Mesodermal cell (in vitro differentiated cells): ENCODE results near the gene FBXL3.
A peak's percentile ranks its signal among the peaks of the same experiment; 100 is the strongest.
"Not testable (repeated sequence)": the region's sequence is repeated elsewhere in the genome, so short reads cannot be mapped to it uniquely, and the experiment has no call there.

ENCODE experiments used
- H3K27ac ChIP-seq: 2 replicates; pipeline ENCODE4 v1.7.0; 2013; ENCODE audit warnings: mild to moderate bottlenecking, low read depth, low read length, moderate library complexity; ENCODE audit not compliant: severe bottlenecking
- H3K36me3 ChIP-seq: 2 replicates; pipeline ENCODE4 v1.7.1; 2013; ENCODE audit warnings: mild to moderate bottlenecking, low read length, moderate library complexity; ENCODE audit not compliant: control insufficient read depth, insufficient read depth
- H3K4me1 ChIP-seq: one replicate; pipeline ENCODE4 v1.7.1; 2013; ENCODE audit warnings: mild to moderate bottlenecking, low read length; ENCODE audit not compliant: insufficient read depth, control insufficient read depth, poor library complexity, severe bottlenecking
- H3K4me3 ChIP-seq: 2 replicates; pipeline ENCODE4 v1.7.0; 2013; ENCODE audit warnings: low read length, control low read depth, mild to moderate bottlenecking; ENCODE audit not compliant: insufficient read depth, poor library complexity, severe bottlenecking; ENCODE audit errors: extremely low read depth
- H3K9me3 ChIP-seq: 2 replicates; pipeline ENCODE4 v1.7.1; 2013; ENCODE audit warnings: mild to moderate bottlenecking, low read length, moderate library complexity; ENCODE audit not compliant: control insufficient read depth
- WGBS, 2 experiments: methylation state at CpG; one replicate each; pipeline ENCODE4 v1.1.5; 2013; ENCODE audit warnings: missing lambda C conversion rate in 2 of 2; ENCODE audit not compliant: insufficient coverage in 2 of 2; 5-methylcytosine and 5-hydroxymethylcytosine counted together

FBXL3 gene

DNA sequence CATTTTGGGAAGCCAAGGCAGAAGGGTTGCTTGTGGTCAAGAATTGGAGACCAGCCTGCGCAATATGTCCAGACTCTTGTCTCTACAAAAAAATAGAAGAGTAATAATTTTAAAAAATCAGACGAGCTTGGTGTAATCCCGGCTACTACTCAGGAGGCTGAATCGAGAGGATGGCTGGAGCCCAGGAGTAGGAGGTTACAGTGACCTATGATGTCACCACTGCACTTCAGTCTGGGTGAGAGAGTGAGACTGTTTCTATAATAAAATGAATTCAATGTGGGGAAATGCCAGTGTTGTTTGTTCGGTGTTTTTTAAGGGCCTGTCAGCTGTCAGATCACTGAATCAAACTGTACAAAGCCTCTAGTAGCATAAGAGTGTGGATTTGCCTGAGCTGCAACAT lies 1.2 kb upstream of the FBXL3 start:
- 90 to 98% methylated on average over 3 to 4 of the region's 5 CpGs for WGBS, 2 experiments
- Histone ChIP-seq H3K4me3 (peak overlapping the region; percentile 89), H3K27ac (no peak overlapping the region)

DNA sequence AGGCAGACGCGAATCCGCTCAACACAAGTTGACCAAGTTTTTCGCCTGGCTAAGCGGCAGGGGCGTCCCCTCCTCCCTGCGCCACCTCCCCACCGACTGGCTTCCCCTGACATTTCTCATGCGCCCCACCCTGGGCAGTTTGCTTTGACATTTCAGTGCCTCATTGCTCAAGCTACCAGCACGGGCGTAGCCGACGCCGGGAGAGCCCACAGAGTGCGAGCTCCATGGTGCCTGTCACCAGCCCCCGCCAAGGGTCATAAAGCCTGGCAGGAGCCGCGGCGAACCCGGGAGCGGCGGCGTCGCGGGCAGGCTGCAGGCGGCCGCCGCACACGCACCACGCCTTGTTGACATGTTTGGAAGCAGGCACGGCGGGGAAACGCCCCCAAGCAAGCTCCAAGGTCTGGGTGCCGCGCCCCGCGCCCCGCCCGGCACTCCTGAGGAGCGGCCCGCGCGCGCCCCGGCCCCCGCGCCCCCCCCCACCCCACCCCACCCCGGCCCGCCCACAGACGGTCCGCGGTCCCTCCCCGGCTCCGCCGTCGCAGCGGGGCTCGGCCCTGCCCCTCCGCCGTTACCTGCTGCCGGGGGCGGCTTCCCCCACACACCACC lies 601 bp downstream of the FBXL3 start:
- no peaks in the 10 kb centered on the region for H3K9me3 ChIP-seq
- H3K36me3 ChIP-seq, result peaks cover 19% of the 10 kb centered on the region
- H3K4me3 ChIP-seq, result peak overlapping the region; percentile 89
- peaks cover 19% of the 10 kb centered on the region for H3K4me1 ChIP-seq
- WGBS, 2 experiments, result 0 to 1% methylated on average over 27 to 33 of the region's 62 CpGs
- peak overlapping the region; percentile 89 for H3K27ac ChIP-seq

More for the DNA sequence above, 1.2 kb upstream of the FBXL3 start:
- Histone ChIP-seq H3K9me3 (no peaks in the 10 kb centered on the region), H3K36me3 (peaks cover 6% of the 10 kb centered on the region), H3K4me1 (peaks cover 9% of the 10 kb centered on the region)

DNA sequence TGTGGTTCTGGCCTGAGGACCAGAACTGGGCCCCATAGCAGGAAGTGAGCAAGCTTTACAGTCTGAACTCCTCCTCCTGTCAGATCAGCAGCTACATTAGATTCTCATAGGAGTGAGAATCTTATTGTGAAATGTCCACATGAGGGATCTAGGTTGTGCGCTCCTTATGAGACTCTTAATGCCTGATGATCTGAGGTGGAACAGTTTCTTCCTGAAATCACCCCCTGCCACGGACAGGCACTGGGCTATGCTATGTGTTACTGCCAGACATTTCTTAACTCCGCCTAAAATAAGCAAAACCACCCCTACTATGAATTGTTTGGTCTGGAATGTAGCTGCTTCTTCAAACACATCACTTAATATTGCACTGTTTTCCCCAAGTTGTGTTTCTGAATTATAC lies 4.6 kb downstream of the FBXL3 start:
- peaks cover 30% of the 10 kb centered on the region for H3K36me3 ChIP-seq
- H3K27ac ChIP-seq, result no peak overlapping the region
- peaks cover 14% of the 10 kb centered on the region for H3K4me1 ChIP-seq
- no peak overlapping the region for H3K4me3 ChIP-seq
- 80 to 90% methylated on average over 1 to 2 of the region's 3 CpGs for WGBS, 2 experiments
- H3K9me3 ChIP-seq, result no peaks in the 10 kb centered on the region

DNA sequence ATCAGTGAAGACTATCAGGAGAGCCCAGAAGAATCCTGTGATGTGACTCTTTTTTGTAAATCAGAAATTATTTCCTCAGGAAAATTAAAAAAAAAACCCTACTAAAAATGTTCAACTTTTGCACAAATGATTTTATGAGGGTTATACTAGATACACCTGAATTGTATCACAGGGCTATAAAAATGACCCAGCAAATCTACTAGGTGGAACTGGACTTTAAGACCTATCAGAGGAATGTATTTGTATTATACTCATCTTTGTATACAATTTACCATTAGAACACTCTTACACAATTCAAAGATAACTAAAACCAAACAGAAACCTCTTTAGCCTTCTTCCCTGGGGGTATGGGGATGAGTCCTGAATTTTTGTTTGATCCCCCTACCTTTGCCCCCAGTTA lies 7.2 kb downstream of the FBXL3 start:
- Histone ChIP-seq H3K27ac (no peak overlapping the region), H3K4me1 (peaks cover 14% of the 10 kb centered on the region), H3K36me3 (peaks cover 55% of the 10 kb centered on the region), H3K4me3 (no peak overlapping the region), H3K9me3 (no peaks in the 10 kb centered on the region)

DNA sequence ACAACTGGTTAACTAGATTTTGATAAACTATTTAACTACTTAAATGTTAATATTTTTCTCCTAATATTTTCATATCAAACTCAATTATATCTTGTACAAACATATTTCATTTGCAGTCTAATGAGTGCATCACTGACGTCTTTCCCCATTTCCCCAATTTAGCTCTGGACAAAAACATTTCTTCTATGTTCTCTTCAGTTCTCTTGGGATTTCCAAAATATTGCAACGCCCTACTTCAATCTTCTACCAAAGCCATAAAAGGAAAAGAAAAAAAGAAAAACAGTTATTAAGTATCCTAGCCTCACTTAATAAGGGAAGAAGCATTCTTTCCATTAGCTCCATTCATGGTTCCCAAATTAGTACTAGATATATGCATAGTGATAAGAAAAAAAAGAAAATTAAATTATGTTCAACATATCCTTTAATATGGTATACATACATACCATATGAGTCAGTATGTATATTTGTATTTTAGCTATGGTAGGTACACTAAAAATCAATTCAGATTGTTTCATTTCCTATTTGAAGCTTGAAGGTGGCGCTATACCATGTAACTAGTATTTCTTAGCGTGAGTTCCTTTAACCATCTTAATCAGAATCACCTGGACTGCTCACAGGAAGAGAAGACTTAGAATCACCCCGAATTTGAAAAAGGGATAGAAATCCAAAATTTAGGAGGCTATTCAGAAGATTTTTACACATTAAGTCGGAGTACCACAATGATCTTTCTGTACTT lies 9.9 kb downstream of the FBXL3 start:
- peaks cover under 1% of the 10 kb centered on the region for H3K4me1 ChIP-seq
- H3K4me3 ChIP-seq, result no peak overlapping the region
- no peak overlapping the region for H3K27ac ChIP-seq
- 100% methylated on average over 1 of the region's 6 CpGs for WGBS, 2 experiments
- H3K9me3 ChIP-seq, result no peaks in the 10 kb centered on the region
- peaks cover 63% of the 10 kb centered on the region for H3K36me3 ChIP-seq

DNA sequence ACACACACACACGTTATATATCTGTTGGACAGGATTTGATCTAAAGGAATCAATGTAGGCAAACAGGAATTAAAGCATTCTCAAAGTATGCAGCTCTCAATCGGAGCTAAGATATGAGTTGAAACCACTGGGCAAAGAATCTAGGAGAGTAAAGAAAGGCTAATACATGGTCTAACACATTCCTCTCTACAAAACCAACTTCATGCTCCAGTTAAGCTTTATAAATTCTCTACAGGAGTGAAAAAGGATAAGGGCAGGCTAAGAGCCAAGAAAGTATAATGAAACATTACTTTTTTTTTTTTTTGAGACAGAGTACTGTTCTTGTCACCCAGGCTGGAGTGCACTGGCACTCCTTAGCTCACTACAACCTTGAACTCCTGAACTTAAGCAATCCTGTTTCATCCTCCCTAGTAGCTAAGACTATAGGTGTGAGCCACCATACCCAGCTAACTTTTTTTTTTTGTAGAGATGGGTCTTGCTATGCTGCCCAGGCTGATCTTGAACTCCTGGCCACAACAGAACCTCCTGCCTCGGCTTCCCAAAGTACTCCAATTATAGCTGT lies 10.6 kb downstream of the FBXL3 start:
- H3K4me3 ChIP-seq, result no peak overlapping the region
- no peaks in the 10 kb centered on the region for H3K9me3 ChIP-seq
- peaks cover 64% of the 10 kb centered on the region for H3K36me3 ChIP-seq
- H3K4me1 ChIP-seq, result no peaks in the 10 kb centered on the region
- 96% methylated on average over 2 of the region's 3 CpGs; no CpG with 5 or more reads in 1 of the 2 experiments for WGBS, 2 experiments
- H3K27ac ChIP-seq, result no peak overlapping the region

DNA sequence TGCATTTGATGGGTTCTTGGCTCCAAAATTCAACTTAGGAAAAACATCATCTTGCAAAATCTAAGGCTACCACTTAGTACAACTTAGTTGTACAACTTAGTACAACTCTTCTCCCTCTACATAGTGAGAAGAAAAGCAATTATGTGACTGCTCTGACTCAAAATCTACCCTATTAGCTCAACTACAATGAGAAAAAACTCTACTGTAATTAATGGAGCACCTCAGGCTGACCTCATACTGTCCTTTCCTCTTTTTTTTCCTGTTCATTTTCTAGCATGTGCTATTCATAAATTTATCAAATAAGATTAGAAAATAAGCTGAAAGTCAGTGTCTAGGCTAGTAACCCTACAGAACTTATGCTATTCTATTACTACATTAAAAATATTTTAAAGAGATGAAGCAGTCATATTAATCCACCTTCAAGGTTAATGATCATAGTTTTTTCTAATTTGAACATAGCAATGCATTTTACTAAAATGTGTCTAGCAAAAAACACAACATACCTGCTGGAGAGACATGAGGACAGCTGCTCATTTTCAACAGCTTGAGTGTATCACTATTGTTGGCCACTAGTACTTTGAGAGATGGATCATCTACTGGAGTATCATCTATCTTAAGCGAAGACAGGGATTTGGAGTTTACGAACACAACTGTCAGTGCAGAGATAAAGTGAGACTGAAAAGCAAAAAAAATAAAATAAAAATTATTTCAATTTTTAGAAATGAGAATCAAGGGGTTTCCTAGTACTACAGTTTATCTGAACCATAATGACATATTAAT lies 11.9 kb downstream of the FBXL3 start:
- no peaks in the 10 kb centered on the region for H3K4me1 ChIP-seq
- no peak overlapping the region for H3K27ac ChIP-seq
- no CpG with 5 or more reads among the region's 2 CpGs for WGBS, 2 experiments
- no peaks in the 10 kb centered on the region for H3K9me3 ChIP-seq
- H3K36me3 ChIP-seq, result peaks cover 76% of the 10 kb centered on the region
- H3K4me3 ChIP-seq, result no peak overlapping the region

DNA sequence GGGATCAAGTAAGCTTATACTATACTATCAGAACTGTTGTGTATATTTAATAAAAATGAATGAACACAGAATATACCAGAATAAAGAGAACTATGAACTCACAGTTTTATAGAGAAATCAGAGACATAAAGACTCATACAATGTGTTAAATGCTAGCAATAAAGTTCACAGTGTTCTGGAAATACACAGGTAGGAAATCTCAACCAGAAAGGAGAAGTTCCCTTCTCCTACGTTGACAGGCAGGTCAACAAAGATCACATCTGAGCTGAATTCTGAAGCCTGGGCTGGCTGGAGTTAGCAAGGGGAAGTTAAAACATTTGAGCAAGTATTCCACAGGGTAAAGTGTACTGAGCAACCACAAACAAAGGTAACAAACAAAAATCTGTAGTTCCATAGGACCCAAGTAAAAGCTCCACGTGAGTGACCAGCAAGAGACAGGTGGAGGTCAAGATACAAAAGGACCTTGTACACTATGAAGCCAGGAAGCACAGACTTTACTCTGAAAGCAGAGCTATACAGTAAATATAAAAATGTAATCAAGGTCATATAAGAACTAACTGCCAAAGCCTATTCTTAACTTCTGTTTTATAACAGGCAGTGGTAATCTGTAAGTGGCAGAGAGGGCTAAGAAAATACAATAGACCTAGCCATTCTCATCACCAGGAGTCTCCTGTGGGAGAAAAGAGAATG lies 13.0 kb downstream of the FBXL3 start:
- peaks cover 78% of the 10 kb centered on the region for H3K36me3 ChIP-seq

DNA sequence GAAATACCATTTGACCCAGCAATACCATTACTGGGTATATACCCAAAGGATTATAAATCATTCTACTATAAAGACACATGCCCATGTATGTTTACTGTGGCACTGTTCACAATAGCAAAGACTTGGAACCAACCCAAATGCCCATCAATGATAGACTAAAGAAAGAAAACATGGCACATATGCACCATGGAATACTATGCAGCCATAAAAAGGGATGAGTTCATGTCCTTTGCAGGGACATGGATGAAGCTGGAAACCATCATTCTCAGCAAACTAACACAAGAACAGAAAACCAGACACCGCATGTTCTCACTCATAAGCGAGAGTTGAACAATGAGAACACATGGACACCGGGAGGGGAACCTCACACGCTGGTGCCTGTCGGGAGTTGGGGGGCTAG lies 17.2 kb downstream of the FBXL3 start:
- H3K27ac ChIP-seq, H3K4me1 ChIP-seq, H3K9me3 ChIP-seq, H3K4me3 ChIP-seq: not testable (repeated sequence)
- peaks cover 71% of the 10 kb centered on the region for H3K36me3 ChIP-seq
- no CpG with 5 or more reads among the region's 5 CpGs for WGBS, 2 experiments

More for the DNA sequence above, 13.0 kb downstream of the FBXL3 start:
- Histone ChIP-seq H3K9me3 (no peaks in the 10 kb centered on the region), H3K4me3 (no peak overlapping the region), H3K4me1 (no peaks in the 10 kb centered on the region), H3K27ac (no peak overlapping the region)
- 92 to 100% methylated on average over 1 to 2 of the region's 2 CpGs for WGBS, 2 experiments

DNA sequence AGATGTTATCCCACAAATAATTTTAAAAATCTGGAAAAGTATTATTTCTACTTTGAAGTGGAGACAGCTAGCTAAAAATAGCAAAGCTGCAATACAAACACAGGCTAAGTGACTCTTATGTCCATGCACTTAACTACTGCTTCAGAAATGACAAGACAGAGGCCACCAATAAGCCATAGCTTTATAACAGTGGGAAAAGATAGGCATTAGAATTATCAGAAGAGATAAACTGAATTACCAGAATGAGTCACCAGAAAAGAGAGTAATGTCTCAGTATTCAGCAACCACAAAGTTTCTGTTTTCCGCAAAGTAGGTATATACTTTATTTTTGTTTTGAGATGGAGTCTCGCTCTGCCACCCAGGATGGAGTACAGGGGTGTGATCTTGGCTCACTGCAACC lies 17.9 kb downstream of the FBXL3 start:
- peaks cover 64% of the 10 kb centered on the region for H3K36me3 ChIP-seq
- no peaks in the 10 kb centered on the region for H3K4me1 ChIP-seq
- no peaks in the 10 kb centered on the region for H3K9me3 ChIP-seq
- H3K27ac ChIP-seq, result no peak overlapping the region
- 100% methylated on average over 1 of the region's 2 CpGs for WGBS, 2 experiments
- H3K4me3 ChIP-seq, result no peak overlapping the region
